Neural crest cell (in vitro differentiated cells): ENCODE measurements around the gene TRPM4. TPM values are rescaled to one million over a fixed set of nuclear protein-coding genes. Genes with fewer than 3 reads are reported as not detected.
"Not testable (repeated sequence)": the region's sequence is repeated elsewhere in the genome, so short reads cannot be mapped to it uniquely, and the experiment has no call there.

Experiments used
- DNase-seq: peaks from one replicate; pipeline ENCODE4 v3.0.0; 2021; ENCODE audit warnings: low read depth, mixed read lengths, low spot score
- H3K27ac Mint-ChIP-seq: one replicate; pipeline ENCODE4 v1.8.0; 2021; ENCODE audit warnings: mild to moderate bottlenecking, mixed read lengths; ENCODE audit not compliant: unreplicated experiment
- H3K27me3 Mint-ChIP-seq: 2 replicates; pipeline ENCODE4 v1.8.0; 2021; ENCODE audit warnings: low read depth, mild to moderate bottlenecking, mixed read lengths
- H3K36me3 Mint-ChIP-seq: 2 replicates; pipeline ENCODE4 v1.8.0; 2021; ENCODE audit warnings: low read depth, mild to moderate bottlenecking, mixed read lengths
- H3K4me1 Mint-ChIP-seq: 2 replicates; pipeline ENCODE4 v1.8.0; 2021; ENCODE audit warnings: mixed read lengths
- H3K4me3 Mint-ChIP-seq: one replicate; pipeline ENCODE4 v1.8.0; 2021; ENCODE audit warnings: mild to moderate bottlenecking, mixed read lengths
- H3K9me3 Mint-ChIP-seq: 2 replicates; pipeline ENCODE4 v1.8.0; 2021; ENCODE audit warnings: mixed read lengths
- total RNA-seq: library from RNA; stranded (reverse); gene quantifications from 2 replicates; pipeline ENCODE4 v1.2.1, GENCODE V29; 2021
- TF ChIP-seq, protein P1 (sequence below): fragments of 200-600 bp; sonication (generic); conservative IDR thresholded peaks from 2 replicates; pipeline ENCODE4 v1.5.0; 2021; ENCODE audit warnings: antibody characterized with exemption, mild to moderate bottlenecking

Gene TRPM4
- total RNA-seq, 1 donor from 2014 or later: 8.1 TPM

DNA sequence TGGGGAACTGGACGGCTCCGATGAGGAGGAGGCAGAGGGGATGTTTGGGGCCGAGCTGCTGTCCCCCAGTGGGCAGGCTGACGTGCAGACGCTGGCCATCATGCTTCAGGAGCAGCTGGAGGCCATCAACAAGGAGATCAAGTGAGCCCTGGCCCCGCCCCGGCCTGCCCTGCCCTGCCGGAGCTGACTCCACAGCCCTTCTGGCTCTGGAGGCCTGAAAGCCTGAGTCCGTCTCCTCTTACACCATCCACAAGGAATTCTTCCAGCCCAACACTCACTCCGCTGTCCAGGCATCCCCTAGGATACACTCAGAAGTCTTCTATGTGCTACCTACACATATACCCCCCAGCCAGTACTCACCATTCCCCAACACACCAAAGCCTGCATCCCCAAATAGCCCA, 20.8 kb upstream of the TRPM4 start:
- Mint-ChIP-seq H3K27ac (no peak overlapping the region), H3K9me3 (peaks cover 4% of the 10 kb centered on the region), H3K4me3 (no peak overlapping the region), H3K36me3 (peaks cover 8% of the 10 kb centered on the region), H3K4me1 (peaks cover 14% of the 10 kb centered on the region), H3K27me3 (no peaks in the 10 kb centered on the region)
- no peak for DNase-seq
- TF ChIP-seq, protein P1, sequence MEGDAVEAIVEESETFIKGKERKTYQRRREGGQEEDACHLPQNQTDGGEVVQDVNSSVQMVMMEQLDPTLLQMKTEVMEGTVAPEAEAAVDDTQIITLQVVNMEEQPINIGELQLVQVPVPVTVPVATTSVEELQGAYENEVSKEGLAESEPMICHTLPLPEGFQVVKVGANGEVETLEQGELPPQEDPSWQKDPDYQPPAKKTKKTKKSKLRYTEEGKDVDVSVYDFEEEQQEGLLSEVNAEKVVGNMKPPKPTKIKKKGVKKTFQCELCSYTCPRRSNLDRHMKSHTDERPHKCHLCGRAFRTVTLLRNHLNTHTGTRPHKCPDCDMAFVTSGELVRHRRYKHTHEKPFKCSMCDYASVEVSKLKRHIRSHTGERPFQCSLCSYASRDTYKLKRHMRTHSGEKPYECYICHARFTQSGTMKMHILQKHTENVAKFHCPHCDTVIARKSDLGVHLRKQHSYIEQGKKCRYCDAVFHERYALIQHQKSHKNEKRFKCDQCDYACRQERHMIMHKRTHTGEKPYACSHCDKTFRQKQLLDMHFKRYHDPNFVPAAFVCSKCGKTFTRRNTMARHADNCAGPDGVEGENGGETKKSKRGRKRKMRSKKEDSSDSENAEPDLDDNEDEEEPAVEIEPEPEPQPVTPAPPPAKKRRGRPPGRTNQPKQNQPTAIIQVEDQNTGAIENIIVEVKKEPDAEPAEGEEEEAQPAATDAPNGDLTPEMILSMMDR: no peak

DNA sequence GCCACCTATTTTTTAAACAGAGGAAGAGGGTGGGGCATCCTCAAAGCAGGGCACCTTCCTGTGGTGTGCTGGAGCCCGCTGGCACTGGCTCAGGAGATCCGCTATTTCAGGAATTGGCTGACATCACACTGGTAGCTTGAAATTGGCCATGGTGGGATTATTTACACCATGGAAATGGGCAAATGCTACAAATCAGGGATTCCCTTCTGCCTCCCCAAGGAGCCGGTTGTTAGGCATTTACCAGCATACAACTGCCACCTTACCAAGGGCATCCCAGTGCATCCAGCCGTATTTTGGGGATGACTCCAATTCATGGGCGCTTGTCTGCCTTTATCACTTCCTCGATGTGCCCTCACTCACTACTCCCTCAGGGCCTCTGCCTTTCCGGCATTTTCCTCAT, 16.6 kb upstream of the TRPM4 start:
- Mint-ChIP-seq H3K27ac (no peak overlapping the region), H3K4me3 (no peak overlapping the region), H3K27me3 (no peaks in the 10 kb centered on the region), H3K36me3 (peaks cover 8% of the 10 kb centered on the region), H3K4me1 (peaks cover 36% of the 10 kb centered on the region), H3K9me3 (peaks cover 4% of the 10 kb centered on the region)
- TF ChIP-seq, protein P1: no peak
- no peak for DNase-seq

DNA sequence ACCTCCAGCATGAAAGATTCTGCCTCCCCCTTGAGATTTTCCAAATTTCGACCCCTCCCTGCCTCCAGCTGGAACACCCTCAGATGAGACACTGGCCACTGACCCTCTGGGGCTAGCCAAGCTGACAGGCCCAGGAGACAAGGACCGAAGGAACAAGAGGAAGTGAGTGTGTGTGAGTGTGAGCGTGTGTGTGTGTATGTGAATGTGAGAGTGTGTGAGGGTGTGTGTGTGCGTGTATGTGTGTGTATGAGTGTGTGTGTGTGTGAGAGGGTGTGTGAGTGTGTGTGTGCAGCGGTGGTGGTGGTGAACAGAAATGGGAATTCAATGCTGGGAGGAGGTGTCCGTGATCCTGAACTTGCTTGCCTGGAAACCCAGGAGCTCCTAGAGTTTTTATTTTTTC, 16.2 kb upstream of the TRPM4 start:
- peaks cover 8% of the 10 kb centered on the region for H3K36me3 Mint-ChIP-seq
- H3K9me3 Mint-ChIP-seq: peaks cover 4% of the 10 kb centered on the region
- peak overlapping the region; percentile 6 for H3K4me3 Mint-ChIP-seq
- no peak for DNase-seq
- H3K27me3 Mint-ChIP-seq: peaks cover 2% of the 10 kb centered on the region
- TF ChIP-seq, protein P1: no peak
- H3K27ac Mint-ChIP-seq: no peak overlapping the region
- H3K4me1 Mint-ChIP-seq: peaks cover 39% of the 10 kb centered on the region

DNA sequence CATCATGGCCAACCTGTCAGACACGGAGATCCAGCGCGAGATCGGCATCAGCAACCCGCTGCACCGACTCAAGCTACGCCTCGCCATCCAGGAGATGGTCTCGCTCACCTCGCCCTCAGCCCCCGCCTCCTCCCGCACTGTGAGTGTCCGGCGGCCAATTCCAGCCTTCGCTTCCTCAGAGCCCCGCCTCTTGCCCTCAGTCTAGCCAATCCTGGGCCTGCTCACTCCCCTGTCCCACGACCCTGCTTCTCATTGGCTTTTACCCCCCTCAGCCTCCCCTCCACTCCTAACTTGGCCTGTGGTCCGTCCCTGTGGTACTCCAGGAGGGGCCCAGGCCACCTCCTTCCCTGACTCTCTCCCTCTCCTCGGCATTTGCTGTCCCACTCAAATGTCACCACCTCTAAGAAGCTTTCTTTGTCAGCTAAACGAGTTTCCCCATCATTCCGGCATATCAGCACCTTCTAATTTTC, 14.7 kb upstream of the TRPM4 start:
- H3K9me3 Mint-ChIP-seq: no peaks in the 10 kb centered on the region
- peak overlapping the region; percentile 90 for H3K4me3 Mint-ChIP-seq
- no peaks in the 10 kb centered on the region for H3K36me3 Mint-ChIP-seq
- peaks cover 38% of the 10 kb centered on the region for H3K4me1 Mint-ChIP-seq
- H3K27ac Mint-ChIP-seq: no peak overlapping the region
- TF ChIP-seq, protein P1: no peak
- DNase-seq: peak; percentile 90
- peaks cover 2% of the 10 kb centered on the region for H3K27me3 Mint-ChIP-seq

DNA sequence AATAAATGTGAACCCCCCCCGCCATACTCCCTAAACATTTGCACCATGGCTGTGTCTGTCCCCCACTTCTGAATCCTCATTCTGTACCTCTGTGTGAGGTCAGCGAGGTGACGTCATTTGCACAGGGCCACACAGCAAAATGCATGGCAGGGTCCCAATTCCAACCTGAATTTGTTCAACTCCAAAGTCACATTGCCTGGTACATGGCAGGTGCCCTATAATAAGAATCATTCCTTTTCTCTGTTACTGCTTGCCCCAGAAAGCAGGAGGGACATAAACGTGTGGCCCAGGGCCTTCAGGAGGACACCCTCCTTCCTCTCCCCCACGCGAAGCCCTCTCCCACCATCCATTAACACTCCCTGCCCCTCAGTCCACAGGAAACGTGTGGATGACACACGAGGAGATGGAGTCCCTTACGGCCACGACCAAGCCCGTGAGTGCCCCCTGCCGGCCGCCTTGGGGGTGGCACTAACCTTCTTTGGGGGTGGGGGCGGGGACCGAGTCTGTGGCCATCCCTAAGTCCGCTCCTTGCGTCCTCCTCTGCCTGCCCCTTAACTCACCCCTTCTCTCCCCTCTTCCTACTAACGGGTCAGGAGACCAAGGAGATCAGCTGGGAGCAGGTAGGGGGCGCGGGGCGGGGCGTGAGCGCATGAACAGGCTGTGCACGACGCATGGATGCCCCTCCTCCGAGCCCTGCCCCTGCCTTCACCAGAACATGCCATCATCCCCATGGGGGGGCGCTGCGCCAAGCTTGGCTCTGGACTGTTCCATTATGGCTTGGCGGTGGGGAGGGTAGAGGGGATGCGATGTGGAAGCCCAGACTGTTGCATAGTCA, 11.8 kb upstream of the TRPM4 start:
- Mint-ChIP-seq H3K27ac (peak overlapping the region; percentile 90), H3K4me1 (peaks cover 58% of the 10 kb centered on the region), H3K36me3 (no peaks in the 10 kb centered on the region), H3K9me3 (no peaks in the 10 kb centered on the region), H3K4me3 (peak overlapping the region; percentile 90), H3K27me3 (peaks cover 10% of the 10 kb centered on the region)
- DNase-seq: peak; percentile 86
- TF ChIP-seq, protein P1: peak; percentile 95

DNA sequence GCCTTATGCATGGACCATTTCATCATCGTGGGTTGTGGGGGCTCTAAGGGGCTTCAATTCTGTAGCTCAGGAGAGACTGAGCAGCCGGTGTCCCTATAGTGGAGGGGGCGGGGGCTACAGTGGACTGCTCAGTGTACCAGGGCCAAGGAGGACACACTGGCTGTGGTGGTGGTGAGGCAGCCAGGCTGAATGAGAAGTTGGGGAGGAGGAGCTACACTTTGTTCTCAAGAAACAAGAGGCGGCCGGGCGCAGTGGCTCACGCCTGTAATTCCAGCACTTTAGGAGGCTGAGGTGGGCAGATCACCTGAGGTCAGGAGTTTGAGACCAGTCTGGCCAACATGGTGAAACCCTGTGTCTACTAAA, 11.2 kb upstream of the TRPM4 start:
- DNase-seq: not testable (repeated sequence)
- H3K27ac Mint-ChIP-seq: peak overlapping the region; percentile 85

More for the DNA sequence above, 11.2 kb upstream of the TRPM4 start:
- H3K4me1 Mint-ChIP-seq: peaks cover 56% of the 10 kb centered on the region
- H3K27me3 Mint-ChIP-seq: peaks cover 12% of the 10 kb centered on the region
- H3K9me3 Mint-ChIP-seq, H3K36me3 Mint-ChIP-seq: not testable (repeated sequence)
- peak overlapping the region; percentile 90 for H3K4me3 Mint-ChIP-seq
